Lower leg skin (tissue), 3 donors: Measurements from ENCODE around the gene CYTH3.

Experiments used
- CTCF ChIP-seq, 3 donors: fragments of 450-650 bp; IDR thresholded peaks; one replicate each; pipeline ENCODE4 v1.5.1; 2016; ENCODE audit warnings: antibody characterized with exemption in 3 of 3, mild to moderate bottlenecking in 3 of 3, moderate library complexity in 2 of 3
- POLR2A ChIP-seq, 2 donors: fragments of 450-650 bp; IDR thresholded peaks; one replicate each; pipeline ENCODE4 v1.6.1; 2016 to 2017; ENCODE audit warnings: antibody characterized with exemption in 2 of 2, mild to moderate bottlenecking in 1 of 2, moderate library complexity in 1 of 2

- TF ChIP-seq CTCF (IDR thresholded peaks at IDR 0.05) (no peak), POLR2A (IDR thresholded peaks at IDR 0.05) (no peak)
These were observed 7.5 kb upstream of the CYTH3 start for GRCh38 chr7:6279937-6280336.
